Upper lobe of left lung (tissue), 4 donors: Measurements from ENCODE around the gene SRRM3.

Experiments used
- CTCF ChIP-seq, 6 experiments: fragments of 450-650 bp in 4 of 6; fragments of 200-600 bp in 2 of 6; sonication (generic) in 2 of 6; IDR thresholded peaks; one replicate each; pipeline ENCODE4 v1.5.1; 2016 to 2019; ENCODE audit warnings: antibody characterized with exemption in 6 of 6
- EP300 ChIP-seq, 4 donors: sonication (generic); formaldehyde crosslinking; IDR thresholded peaks; one replicate each; pipeline ENCODE4 v1.5.1; 2017; ENCODE audit warnings: antibody characterized with exemption in 4 of 4, control low read depth in 2 of 4
- POLR2A ChIP-seq, 4 donors: fragments of 450-650 bp; IDR thresholded peaks; one replicate each; pipeline ENCODE4 v1.5.1; 2016 to 2017; ENCODE audit warnings: antibody characterized with exemption in 4 of 4, mild to moderate bottlenecking in 2 of 4
- POLR2AphosphoS5 ChIP-seq, 2 donors: sonication (generic); formaldehyde crosslinking; IDR thresholded peaks; one replicate each; pipeline ENCODE4 v1.5.1; 2017; ENCODE audit warnings: antibody characterized with exemption in 2 of 2

GRCh38 chr7:76310102-76310957 is 108.6 kb downstream of the SRRM3 start:
- TF ChIP-seq POLR2AphosphoS5 (IDR thresholded peaks at IDR 0.05), result no peak
- no peak for TF ChIP-seq POLR2A (IDR thresholded peaks at IDR 0.05)
- TF ChIP-seq CTCF (IDR thresholded peaks at IDR 0.05), result no peak
- TF ChIP-seq EP300 (IDR thresholded peaks at IDR 0.05), result no peak
